ENCODE data around the gene NME4.
"Not testable (repeated sequence)": the region's sequence is repeated elsewhere in the genome, so short reads cannot be mapped to it uniquely, and the experiment has no call there.

Gene NME4

DNA sequence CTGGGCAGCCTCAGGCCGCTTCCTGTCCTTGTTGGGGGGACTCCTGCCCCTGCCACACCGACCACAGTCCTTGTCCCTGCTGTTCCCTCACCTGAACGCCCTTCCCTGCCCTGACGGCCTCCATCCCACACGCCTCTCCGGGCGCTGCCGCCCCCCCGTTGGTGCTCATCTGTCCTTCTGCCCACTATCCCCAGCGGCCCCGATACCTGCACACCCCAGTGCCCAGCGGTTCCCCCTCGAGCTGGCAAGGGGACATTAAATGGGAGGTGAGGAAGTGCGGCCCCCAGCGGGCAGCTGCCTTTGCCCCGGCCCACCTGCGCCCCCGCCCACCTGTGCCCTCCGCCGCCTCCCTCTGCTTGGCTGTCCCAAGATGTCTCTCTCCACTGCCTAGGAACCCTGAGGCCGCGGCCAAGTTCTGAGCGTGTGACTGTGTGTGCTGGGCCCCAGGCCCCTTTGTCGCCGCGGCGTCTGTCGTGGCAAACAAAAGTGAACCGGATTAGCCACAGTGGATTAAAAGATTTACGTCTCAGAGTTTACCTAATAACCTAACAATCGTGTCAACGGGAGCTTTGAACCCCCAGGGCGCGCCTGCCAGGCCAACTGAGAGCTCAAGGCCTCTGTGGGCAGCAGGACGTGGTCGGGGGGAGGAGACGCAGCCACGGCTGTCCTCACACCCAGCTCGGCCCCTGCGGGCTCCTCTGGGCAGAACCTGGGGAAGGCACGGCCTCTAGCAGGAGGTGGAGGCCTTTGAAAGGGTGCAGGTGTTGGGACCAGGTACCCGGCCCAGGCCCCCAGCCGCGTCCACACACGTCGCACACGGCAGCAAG is 36.9 kb upstream of the NME4 start:
- DNase-seq, result no peak
- TF ChIP-seq GATA1 (IDR thresholded peaks at IDR 0.05; ENCODE audit: low read depth, low read length) (no peak), POLR2A (IDR thresholded peaks at IDR 0.05; ENCODE audit: low read length) (no peak)

DNA sequence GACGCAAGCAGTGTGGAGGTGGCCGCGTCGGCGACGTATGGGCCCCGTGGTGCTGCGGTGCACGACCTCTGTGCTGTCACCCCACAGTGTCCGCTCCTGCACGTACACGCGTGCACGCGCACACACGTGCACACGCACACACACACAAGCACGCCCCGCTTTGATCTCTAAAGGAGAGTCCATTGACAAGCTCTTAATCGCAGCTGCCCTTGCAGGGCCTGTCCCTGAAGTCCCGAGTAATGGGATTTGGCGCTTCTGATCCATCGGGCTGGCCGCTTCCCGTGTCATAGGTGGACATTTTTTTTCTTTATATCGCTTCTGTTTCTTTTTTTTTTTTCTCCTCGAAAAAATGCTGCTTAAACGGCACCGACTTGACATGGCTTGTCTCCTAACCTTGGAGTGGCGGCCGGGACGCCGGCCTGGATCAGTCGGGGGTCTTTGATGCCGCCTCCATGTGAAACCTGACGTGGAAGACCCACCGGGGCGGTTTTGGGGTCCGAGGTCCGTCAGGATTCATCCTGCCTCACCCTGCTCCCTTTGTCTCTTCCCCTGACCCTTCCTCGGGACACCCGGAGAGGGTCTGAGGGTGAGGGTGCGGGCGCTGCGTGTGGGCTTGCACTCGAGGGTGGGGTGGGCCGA is 36.2 kb upstream of the NME4 start:
- no peak for DNase-seq
- no peak for TF ChIP-seq GATA1 (IDR thresholded peaks at IDR 0.05; ENCODE audit: low read depth, low read length)
- TF ChIP-seq POLR2A (IDR thresholded peaks at IDR 0.05; ENCODE audit: low read length), result no peak

DNA sequence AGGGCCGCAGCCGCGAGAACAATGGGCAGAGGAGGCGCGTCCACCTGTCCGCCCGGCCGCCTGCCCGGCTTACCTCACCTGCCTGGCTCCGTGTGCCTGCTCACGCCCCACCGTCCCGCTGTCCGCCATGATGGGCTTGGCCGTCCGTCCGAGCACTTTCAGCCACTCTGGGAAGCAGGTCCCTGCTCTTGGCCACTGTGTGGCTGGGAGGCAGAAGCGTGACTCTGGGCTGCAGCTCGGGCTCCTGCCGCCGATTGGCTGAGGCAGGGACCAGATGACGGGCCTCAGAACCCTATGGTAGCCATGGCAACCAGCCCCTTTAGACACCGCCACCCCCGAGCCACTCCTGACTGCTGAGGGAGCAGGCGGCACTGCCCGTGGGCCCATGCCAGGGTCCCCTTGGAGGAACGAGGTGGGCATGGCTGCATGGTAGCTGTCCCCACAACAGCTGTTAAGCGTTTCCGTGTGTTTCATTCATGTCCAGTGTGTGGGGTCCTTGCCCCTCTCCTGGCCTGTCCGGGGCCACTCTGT is 35.6 kb upstream of the NME4 start:
- DNase-seq, result no peak
- TF ChIP-seq GATA1 (IDR thresholded peaks at IDR 0.05; ENCODE audit: low read depth, low read length), result no peak
- no peak for TF ChIP-seq POLR2A (IDR thresholded peaks at IDR 0.05; ENCODE audit: low read length)

DNA sequence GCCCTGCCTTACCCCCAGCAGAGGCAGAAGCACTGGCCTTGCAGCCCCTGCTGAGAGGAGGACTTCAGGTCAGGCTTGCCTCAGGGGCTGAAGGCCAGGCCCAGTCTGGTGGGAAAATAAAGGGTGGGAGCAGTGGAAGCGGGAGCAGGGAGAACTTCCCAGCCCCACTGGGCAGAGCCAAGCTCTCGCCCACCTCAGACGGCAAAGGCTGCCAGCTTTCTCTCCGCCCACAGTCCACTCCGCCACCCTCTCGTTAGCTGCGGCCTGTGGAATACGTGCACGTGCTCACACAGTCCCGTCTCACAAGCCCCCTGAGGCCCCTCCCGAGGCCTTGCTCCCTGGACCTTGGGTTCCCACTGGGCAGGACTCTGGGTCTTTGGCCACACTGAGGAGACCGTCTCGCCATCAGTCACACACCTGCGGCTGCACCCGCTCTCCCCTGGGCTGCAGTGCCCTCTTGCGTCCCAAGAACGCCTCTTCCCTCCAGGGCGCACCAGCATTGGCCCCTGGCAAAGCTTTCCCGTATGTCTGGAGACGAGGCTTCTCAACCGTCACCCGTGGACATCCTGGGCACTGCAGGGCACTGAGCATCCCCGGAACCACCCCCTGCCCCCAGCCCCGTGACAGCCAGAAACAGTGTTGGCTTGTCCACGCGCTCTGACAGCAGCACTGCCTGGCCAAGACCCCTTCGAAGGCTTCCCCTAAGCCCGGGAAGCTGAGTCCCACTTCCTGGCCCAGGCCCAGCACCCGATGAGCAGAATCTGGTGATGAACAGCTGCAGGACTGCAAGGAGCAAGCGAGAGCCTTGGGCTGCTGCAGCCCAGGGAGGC is 34.9 kb upstream of the NME4 start:
- peak; percentile 79 to 86 for DNase-seq
- TF ChIP-seq POLR2A (IDR thresholded peaks at IDR 0.05; ENCODE audit: low read length) (no peak), GATA1 (IDR thresholded peaks at IDR 0.05; ENCODE audit: low read depth, low read length) (no peak)

DNA sequence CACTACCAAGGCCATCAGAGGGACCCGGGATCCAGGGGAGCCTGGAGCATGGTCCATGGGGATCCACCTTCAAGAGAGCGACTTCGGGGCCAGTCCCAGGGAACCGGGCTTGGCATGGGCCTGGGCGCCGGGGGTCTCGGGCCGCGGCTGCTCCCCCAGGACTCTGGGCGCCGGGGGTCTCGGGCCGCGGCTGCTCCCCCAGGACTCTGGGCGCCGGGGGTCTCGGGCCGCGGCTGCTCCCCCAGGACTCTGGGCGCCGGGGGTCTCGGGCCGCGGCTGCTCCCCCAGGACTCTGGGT is 34.3 kb upstream of the NME4 start:
- not testable (repeated sequence) for DNase-seq

DNA sequence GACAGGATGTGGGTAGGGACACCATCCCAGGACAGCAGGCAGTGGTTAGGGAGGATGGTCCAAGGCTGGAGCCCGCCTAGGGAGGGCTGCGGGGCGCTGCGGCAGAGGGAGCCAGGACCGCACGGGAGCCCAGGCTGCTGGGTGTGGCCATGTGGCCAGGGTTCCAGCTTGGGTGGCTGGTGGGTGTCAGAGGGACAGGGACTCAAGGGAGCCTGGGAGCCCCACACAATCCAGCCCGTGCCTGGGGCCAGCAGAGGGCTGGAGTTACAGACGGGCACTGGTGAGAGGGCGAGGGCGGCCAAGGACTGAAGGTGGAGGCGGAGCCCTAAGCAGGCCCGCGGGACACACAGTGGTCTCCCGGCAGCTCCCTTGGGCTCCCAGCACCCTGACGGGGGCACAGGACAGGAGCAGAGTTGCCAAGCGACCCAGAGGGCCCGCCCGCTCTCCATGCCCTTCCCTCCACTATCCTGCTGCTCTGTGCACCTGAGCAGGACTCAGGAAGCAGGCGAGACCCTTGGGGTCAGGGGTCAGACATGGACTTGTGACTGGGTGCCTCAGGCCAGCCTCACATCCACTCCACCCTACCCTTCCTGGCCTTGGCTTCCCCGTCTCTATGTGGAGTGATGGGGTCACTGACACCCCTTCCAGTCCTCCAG is 33.8 kb upstream of the NME4 start:
- TF ChIP-seq GATA1 (IDR thresholded peaks at IDR 0.05; ENCODE audit: low read depth, low read length) (no peak), POLR2A (IDR thresholded peaks at IDR 0.05; ENCODE audit: low read length) (no peak)
- DNase-seq, result no peak

DNA sequence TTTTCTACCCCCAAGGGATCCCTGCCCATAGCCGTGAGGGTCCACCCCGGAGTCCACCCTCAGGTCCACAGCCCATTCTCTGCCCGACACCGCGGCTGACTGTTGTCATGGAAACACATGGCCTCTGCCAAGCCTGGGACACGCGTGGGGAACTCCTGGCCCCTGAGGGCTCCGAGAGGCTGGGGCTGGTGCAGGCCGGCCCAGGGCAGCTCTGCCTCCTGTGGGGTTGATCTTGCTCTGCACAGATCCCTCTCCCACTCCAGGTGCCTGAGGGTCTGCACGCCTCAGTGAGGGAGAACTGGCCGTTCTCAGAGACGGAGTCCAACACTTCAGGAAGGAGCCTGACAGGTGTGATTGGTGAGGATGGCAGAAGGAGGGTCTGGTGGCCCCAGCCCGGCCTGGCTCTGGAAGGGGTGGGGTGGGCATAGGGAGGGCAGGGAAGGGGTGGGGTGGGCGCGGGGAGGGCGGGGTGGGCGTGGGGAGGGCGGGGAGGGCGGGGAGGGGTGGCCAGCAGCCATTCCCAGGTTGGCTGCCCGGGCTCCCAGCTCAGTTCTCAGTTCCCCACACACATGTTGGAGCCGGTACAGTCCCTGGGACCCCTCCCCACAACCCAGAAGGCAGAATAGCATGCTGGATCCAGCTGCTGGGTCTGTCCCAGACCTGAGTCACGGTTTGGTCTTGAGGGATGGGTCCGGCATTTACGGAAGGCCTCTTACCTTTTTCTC is 33.1 kb upstream of the NME4 start:
- DNase-seq, result no peak
- TF ChIP-seq POLR2A (IDR thresholded peaks at IDR 0.05; ENCODE audit: low read length), result no peak
- TF ChIP-seq GATA1 (IDR thresholded peaks at IDR 0.05; ENCODE audit: low read depth, low read length), result no peak

DNA sequence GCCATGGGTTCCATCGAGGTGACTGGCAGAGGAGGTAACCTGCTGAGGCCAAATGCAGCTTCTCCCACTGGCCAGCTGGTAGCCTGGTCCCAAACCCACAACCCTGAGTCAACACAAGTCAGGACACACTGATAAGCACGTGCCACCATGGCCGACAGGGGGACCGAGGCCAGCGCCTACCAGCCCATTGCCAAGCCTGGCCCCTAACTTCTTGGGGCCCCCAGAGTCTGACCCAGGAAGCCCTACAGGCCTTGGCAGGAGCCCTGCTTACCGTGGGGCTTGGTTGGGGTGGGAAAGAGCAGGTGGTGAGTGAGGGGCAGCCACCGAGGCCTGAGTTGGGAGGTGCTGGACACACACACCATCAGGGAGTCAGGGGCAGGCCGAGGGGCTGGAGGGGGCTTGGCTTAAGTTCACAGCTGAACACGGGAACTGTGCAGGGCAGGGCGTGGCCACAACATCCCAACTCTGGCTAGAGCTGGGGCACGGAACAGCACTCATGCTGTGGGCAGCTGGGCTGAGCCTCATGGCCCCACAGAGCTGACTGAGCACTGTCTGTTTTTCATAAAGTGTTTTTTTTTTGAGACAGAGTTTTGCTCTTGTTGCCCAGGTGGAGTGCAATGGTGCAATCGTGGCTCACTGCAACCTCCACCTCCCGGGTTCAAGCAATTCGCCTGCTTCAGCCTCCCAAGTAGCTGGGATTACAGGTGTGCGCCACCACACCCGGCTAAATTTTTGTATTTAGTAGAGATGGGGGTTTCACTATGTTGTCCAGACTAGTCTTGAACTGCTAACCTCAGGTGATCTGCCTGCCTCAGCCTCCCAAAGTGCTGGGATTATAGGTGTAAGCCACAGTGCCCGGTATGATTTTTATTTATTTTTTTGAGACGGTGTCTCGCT is 32.2 kb upstream of the NME4 start:
- peak in 1 of 2 experiments; percentile 64 for DNase-seq
- TF ChIP-seq POLR2A (IDR thresholded peaks at IDR 0.05; ENCODE audit: low read length) (no peak), GATA1 (IDR thresholded peaks at IDR 0.05; ENCODE audit: low read depth, low read length) (no peak)

DNA sequence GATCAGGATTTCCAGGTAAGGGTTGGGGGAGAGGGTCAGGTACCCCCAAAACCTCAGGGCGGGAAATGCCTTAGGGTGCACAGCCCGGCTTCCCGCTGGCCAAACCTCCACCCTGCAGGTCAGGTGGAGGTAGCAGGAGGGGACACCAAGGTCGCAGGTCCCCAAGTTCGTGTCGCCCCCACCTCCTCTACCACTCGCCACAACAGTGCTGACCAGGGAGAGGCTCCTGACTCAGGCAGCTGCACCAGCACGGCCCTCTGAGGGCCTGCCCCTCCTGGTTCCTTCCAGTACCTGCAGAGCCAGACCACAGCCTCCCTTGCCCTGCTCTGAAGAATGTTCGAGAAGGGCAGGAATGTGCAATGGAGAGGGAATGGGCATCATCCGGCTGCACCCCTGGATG is 30.5 kb upstream of the NME4 start:
- no peak for DNase-seq
- TF ChIP-seq GATA1 (IDR thresholded peaks at IDR 0.05; ENCODE audit: low read depth, low read length) (no peak), POLR2A (IDR thresholded peaks at IDR 0.05; ENCODE audit: low read length) (no peak)

DNA sequence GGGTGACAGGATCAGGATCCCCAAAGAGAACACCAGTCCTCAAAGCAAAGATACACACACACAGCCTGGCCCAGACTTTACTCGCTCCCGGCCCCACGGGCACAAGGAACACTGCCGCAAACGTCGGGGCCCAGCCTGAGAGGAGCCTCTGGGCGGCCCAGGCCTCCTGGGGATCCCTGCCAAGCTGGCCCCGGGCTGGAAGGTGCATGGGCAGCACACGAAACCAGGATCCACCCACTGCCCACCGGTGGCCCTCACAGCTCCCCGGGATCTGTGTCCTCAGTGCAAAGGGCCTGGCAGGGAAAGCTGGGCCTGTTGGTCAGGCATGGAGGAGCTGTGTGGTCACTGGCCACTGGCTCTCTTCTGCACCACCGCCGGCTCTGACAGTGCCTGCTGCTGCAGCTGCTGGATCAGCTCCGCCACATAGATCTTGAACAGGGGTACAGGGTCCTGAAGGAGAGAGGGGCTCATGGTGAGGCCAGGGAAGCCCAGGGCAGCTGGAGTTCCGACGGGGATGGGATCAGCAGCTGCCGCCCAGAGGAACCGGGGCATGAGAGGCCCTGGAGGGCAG is 29.6 kb upstream of the NME4 start:
- no peak for TF ChIP-seq GATA1 (IDR thresholded peaks at IDR 0.05; ENCODE audit: low read depth, low read length)
- TF ChIP-seq POLR2A (IDR thresholded peaks at IDR 0.05; ENCODE audit: low read length), result no peak
- DNase-seq, result no peak

DNA sequence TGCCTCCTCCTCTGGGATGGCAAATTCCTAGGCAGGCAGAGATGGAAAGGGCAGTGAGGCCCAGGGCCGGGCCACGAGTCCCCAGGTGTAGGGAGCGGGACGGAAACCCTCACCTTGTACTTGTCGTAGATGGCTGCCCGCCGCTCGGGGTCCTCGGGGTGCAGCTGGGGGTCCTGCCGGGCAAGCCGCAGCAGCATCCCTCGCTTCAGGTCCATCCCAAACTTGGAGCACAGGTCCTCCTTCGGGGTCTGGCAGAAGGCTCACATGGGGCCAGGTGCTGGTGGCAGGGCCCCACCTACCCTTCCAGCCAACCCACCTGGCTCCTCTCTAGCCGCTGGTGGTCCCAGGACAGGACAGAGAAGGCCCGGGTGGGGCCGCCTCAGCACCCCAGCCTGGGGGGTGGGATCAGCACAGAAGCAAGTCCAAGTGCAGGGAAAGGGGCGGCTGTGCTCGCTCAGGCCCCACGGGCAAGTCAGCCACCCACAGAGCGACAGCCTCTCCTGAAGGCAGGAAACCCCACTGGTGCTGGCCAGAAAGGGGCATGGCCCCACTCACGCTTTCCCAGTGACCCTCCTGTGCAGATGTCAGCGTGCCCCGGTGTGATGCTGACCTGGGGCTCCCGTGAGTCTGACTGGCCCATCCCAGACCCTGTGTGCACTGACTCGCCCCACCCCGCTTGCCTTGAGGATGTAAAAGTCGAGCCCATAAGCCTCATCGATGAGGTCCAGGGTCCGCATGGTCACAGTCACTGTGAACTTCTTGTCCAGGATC is 28.4 kb upstream of the NME4 start:
- no peak for TF ChIP-seq POLR2A (IDR thresholded peaks at IDR 0.05; ENCODE audit: low read length)
- TF ChIP-seq GATA1 (IDR thresholded peaks at IDR 0.05; ENCODE audit: low read depth, low read length), result no peak
- DNase-seq, result no peak
